Esophagus squamous epithelium (tissue), 5 donors: ENCODE results near the gene GGNBP2. TPM values are rescaled to one million over a fixed set of nuclear protein-coding genes. Genes with fewer than 3 reads are reported as not detected.

Experiments used
- DNase-seq: peaks from one replicate; lab custom pipeline; 2025; lab: John Stamatoyannopoulos, UW
- H3K27ac ChIP-seq, 4 donors: fragments of 200-600 bp; sonication (generic); one replicate each; pipeline ENCODE4 v1.5.1; 2016 to 2019; ENCODE audit warnings: mild to moderate bottlenecking in 1 of 4
- H3K27me3 ChIP-seq, 4 donors: fragments of 200-600 bp; sonication (generic); 1 replicate in 3 of 4; 2 replicates in 1 of 4; pipeline versions ENCODE4 v1.5.1 to v1.6.0; 2017 to 2021; ENCODE audit warnings: antibody characterized with exemption in 1 of 4
- H3K36me3 ChIP-seq, 3 donors: fragments of 200-600 bp; sonication (generic); one replicate each; pipeline ENCODE4 v1.5.1; 2016 to 2019
- H3K4me1 ChIP-seq, 3 donors: fragments of 200-600 bp; sonication (generic); one replicate each; pipeline ENCODE4 v1.5.1; 2017 to 2019
- H3K4me3 ChIP-seq, 4 donors: fragments of 200-600 bp; sonication (generic); 1 replicate in 3 of 4; 2 replicates in 1 of 4; pipeline ENCODE4 v1.5.1; 2016 to 2019; ENCODE audit warnings: mild to moderate bottlenecking in 2 of 4, moderate library complexity in 1 of 4
- H3K9me3 ChIP-seq, 3 donors: fragments of 200-600 bp; sonication (generic); one replicate each; pipeline ENCODE4 v1.5.1; 2016 to 2019
- POLR2A ChIP-seq, 4 donors: fragments of 450-650 bp; IDR thresholded peaks; one replicate each; pipeline ENCODE4 v1.6.1; 2017; ENCODE audit warnings: antibody characterized with exemption in 4 of 4, mild to moderate bottlenecking in 4 of 4, moderate library complexity in 3 of 4
- WGBS, 2 donors: methylation state at CpG; one replicate each; pipeline ENCODE4 v1.1.5; 2018; 5-methylcytosine and 5-hydroxymethylcytosine counted together
- intact Hi-C: fragments of 100-400 bp; cut with DNase I; formaldehyde crosslinking; loops from one replicate; pipeline ENCODE4 v1.15.0; 2022
- total RNA-seq, 4 donors: library from RNA; depleted of rRNA; stranded (reverse); fragments of >200 nt; gene quantifications; one replicate each; pipeline ENCODE4 v1.1.0, GENCODE V29; 2016
- TF ChIP-seq, protein P1 (sequence below), 6 experiments: fragments of 450-650 bp in 4 of 6; fragments of 200-600 bp in 2 of 6; sonication (generic) in 2 of 6; IDR thresholded peaks; one replicate each; pipeline ENCODE4 v1.5.1; 2016 to 2019; ENCODE audit warnings: antibody characterized with exemption in 6 of 6, mild to moderate bottlenecking in 4 of 6, moderate library complexity in 4 of 6
- donor health status: DM: yes; HTN: yes; CAD: no.

GGNBP2 gene
- total RNA-seq, 4 donors from 2014 or later: 32.8 to 59.3 (median 46.3) TPM

DNA sequence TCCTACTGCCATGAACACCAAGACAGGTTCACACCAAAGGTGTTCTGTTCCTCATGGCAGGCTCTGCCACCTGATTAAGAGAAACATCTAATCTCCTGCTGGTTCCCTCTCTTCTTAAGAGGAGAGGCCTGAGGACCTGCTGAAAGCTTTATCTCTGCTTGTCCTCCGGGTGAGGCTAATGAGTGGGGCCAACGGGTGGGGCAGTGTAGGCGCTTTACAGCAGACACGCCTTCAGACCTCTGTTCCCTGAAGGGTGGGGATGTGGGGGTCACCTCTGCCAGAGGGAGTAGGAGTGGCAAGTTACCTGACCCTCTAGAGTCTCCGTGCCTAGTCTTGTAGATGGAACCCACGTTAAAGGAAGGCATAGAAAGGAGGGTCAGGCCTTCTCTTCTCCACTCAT is 52.5 kb downstream of the GGNBP2 start:
- intact Hi-C loops: no loop called here
- no peak overlapping the region for H3K27ac ChIP-seq
- H3K4me3 ChIP-seq: no peak overlapping the region

DNA sequence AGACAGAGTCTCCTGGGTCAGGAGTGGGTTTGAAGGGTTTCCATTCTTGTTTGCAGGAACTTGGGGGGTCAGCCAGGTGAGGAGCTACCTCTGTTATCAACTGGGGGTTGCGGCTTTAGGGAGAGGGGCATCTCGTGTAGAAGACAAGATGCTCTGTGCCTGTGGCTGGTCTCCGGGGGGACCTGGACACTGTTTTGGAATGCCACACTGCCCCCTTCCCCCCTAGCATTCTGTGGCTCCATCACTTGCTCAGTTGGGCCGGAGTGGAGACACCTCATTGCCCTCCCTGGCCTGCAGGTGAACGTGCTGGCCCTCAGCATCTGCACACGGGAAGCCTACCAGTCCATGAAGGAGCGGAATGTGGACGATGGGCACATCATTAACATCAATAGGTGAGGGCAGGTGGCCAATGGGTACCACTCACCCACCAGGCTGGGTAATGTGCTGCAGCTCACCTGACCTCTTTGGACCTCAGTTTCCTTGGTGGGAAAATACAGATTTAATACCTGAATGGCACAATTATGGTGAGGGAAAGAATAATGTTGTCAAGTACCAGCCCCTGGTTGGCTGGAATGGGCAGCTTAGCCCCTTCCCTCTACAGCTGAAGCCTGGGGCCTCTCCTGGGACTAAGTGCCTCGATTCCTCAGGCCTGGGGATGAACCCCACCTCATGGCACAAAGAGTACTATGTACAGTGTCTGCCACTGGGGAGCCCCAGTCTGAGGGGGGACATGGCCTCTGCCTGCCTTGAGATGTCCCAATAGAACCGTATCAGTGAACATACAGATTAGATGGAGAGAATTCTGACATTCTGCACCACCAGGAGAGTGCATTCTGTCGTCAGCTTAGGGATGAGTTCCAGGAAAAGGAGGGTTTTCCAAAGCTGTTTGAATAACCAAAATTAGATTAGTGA is 53.4 kb downstream of the GGNBP2 start:
- no peaks in the 10 kb centered on the region for H3K27me3 ChIP-seq
- intact Hi-C loops: no loop called here
- 81 to 89% methylated on average over 5 to 10 of the region's 11 CpGs for WGBS, 2 donors
- H3K4me3 ChIP-seq: no peak overlapping the region
- H3K9me3 ChIP-seq: no peaks in the 10 kb centered on the region
- TF ChIP-seq, protein P1, sequence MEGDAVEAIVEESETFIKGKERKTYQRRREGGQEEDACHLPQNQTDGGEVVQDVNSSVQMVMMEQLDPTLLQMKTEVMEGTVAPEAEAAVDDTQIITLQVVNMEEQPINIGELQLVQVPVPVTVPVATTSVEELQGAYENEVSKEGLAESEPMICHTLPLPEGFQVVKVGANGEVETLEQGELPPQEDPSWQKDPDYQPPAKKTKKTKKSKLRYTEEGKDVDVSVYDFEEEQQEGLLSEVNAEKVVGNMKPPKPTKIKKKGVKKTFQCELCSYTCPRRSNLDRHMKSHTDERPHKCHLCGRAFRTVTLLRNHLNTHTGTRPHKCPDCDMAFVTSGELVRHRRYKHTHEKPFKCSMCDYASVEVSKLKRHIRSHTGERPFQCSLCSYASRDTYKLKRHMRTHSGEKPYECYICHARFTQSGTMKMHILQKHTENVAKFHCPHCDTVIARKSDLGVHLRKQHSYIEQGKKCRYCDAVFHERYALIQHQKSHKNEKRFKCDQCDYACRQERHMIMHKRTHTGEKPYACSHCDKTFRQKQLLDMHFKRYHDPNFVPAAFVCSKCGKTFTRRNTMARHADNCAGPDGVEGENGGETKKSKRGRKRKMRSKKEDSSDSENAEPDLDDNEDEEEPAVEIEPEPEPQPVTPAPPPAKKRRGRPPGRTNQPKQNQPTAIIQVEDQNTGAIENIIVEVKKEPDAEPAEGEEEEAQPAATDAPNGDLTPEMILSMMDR (IDR thresholded peaks at IDR 0.05): no peak
- TF ChIP-seq POLR2A (IDR thresholded peaks at IDR 0.05): no peak
- no peak for DNase-seq
- H3K27ac ChIP-seq: no peak overlapping the region
- H3K4me1 ChIP-seq: peaks cover 15 to 39% (median 17%) of the 10 kb centered on the region in 3 donors
- H3K36me3 ChIP-seq: peaks cover 0 to 10% (median 0%) of the 10 kb centered on the region in 3 donors

More for the DNA sequence above, 52.5 kb downstream of the GGNBP2 start:
- Histone ChIP-seq H3K9me3 (no peaks in the 10 kb centered on the region), H3K27me3 (no peaks in the 10 kb centered on the region), H3K4me1 (peaks cover 17 to 39% (median 17%) of the 10 kb centered on the region in 3 donors), H3K36me3 (peaks cover 0 to 10% (median 0%) of the 10 kb centered on the region in 3 donors)
- DNase-seq: no peak
- TF ChIP-seq, protein P1 (IDR thresholded peaks at IDR 0.05): no peak
- no peak for TF ChIP-seq POLR2A (IDR thresholded peaks at IDR 0.05)
- 80 to 84% methylated on average over 2 to 6 of the region's 6 CpGs for WGBS, 2 donors

DNA sequence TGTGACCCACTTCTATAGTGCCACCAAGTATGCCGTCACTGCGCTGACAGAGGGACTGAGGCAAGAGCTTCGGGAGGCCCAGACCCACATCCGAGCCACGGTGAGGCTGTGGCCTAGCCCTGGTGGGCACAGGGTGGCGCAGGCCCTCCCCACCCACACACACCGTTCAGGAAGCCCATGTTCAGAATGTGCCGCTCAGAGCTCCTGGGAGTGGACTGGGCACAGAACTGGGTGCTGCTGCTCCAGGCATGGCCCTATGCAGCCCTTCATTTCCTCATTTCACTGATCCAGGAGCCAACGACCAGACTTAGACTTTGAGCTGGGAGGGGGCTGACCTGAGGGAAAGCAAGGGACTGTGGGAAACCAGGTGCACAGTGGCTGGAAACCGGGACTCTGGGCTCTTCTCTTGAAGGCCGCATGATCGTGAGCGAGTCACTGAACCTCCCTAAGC is 54.3 kb downstream of the GGNBP2 start:
- Histone ChIP-seq H3K27ac (no peak overlapping the region), H3K36me3 (peaks cover 0 to 10% (median 0%) of the 10 kb centered on the region in 3 donors), H3K4me3 (no peak overlapping the region), H3K9me3 (no peaks in the 10 kb centered on the region), H3K27me3 (no peaks in the 10 kb centered on the region), H3K4me1 (peaks cover 15 to 39% (median 20%) of the 10 kb centered on the region in 3 donors)
- intact Hi-C loops: no loop called here
- TF ChIP-seq POLR2A (IDR thresholded peaks at IDR 0.05): no peak
- TF ChIP-seq, protein P1 (IDR thresholded peaks at IDR 0.05): no peak
- no peak for DNase-seq
- WGBS, 2 donors: 72 to 95% methylated on average over 4 to 5 of the region's 13 CpGs

DNA sequence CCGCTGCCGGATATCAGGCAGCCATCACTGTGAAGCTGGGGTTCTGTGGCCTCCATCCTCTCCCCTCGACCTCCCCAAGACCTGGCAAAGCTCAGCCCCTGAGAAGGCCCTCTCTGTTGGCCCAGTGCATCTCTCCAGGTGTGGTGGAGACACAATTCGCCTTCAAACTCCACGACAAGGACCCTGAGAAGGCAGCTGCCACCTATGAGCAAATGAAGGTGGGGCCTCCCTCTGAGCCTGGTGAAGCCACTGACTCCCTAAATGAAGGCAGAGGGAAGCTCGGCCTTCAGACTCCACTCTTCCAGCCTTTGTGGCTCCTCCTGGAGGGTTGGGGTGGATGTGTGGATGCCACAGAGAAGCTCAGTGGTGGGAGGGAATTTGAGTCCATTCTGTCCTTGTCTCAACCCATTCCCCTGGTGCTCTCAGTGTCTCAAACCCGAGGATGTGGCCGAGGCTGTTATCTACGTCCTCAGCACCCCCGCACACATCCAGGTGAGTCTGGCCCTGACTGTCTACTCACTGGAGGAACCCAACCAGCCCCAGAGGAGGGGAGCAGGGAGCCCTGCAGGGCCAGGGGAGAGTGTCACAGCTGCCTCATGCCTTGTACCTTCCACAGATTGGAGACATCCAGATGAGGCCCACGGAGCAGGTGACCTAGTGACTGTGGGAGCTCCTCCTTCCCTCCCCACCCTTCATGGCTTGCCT is 55.0 kb downstream of the GGNBP2 start:
- H3K27me3 ChIP-seq: no peaks in the 10 kb centered on the region
- 92 to 93% methylated on average over 6 to 7 of the region's 11 CpGs for WGBS, 2 donors
- DNase-seq: no peak
- TF ChIP-seq, protein P1 (IDR thresholded peaks at IDR 0.05): no peak
- no peak for TF ChIP-seq POLR2A (IDR thresholded peaks at IDR 0.05)
- H3K4me3 ChIP-seq: no peak overlapping the region
- peaks cover 0 to 10% (median 0%) of the 10 kb centered on the region in 3 donors for H3K36me3 ChIP-seq
- intact Hi-C loops: no loop called here
- H3K9me3 ChIP-seq: no peaks in the 10 kb centered on the region
- no peak overlapping the region for H3K27ac ChIP-seq
- peaks cover 15 to 37% (median 20%) of the 10 kb centered on the region in 3 donors for H3K4me1 ChIP-seq
